Common myeloid progenitor, CD34-positive (primary cell): ENCODE results near the gene LOC101059915.
"Not testable (repeated sequence)": the region's sequence is repeated elsewhere in the genome, so short reads cannot be mapped to it uniquely, and the experiment has no call there.

Experiments
- CTCF ChIA-PET: fragments of 350-600 bp; sonication (Branson Sonifier 250); formaldehyde crosslinking; loops from one replicate; lab custom pipeline; 2021; ENCODE audit warnings: antibody characterized with exemption; lab: Charles Lee
- POLR2A ChIA-PET: fragments of 350-600 bp; sonication (Branson Sonifier 250); formaldehyde crosslinking; loops from one replicate; lab custom pipeline; 2021; ENCODE audit warnings: antibody characterized with exemption; lab: Charles Lee
- DNase-seq, 3 donors: peaks; one replicate each; pipeline versions ENCODE4 v3.0.0 to v3.0.0-alpha.2; 2013
- H3K27ac ChIP-seq, 2 experiments: 1 replicate in 1 of 2; 2 replicates in 1 of 2; pipeline ENCODE4 v1.7.0; 2013; ENCODE audit warnings: inconsistent platforms in 2 of 2, low read length in 2 of 2, mild to moderate bottlenecking in 2 of 2, low read depth in 1 of 2, moderate library complexity in 1 of 2; ENCODE audit not compliant: severe bottlenecking in 2 of 2, insufficient read depth in 1 of 2, poor library complexity in 1 of 2
- H3K27me3 ChIP-seq, 5 experiments: replicated peaks in 2 of 5; 1 replicate in 3 of 5; 2 replicates in 2 of 5; pipeline versions ENCODE4 v1.6.1 to v1.7.0; 2013; ENCODE audit warnings: low read length in 4 of 5, mild to moderate bottlenecking in 2 of 5, moderate library complexity in 2 of 5, inconsistent platforms in 1 of 5; ENCODE audit not compliant: insufficient read depth in 5 of 5, control insufficient read depth in 4 of 5
- H3K36me3 ChIP-seq, 4 experiments: 1 replicate in 2 of 4; 2 replicates in 2 of 4; pipeline versions ENCODE4 v1.6.1 to v1.7.0; 2013; ENCODE audit warnings: low read length in 3 of 4, control low read depth in 1 of 4, mild to moderate bottlenecking in 1 of 4; ENCODE audit not compliant: control insufficient read depth in 4 of 4, insufficient read depth in 4 of 4
- H3K4me1 ChIP-seq, 4 experiments: 1 replicate in 3 of 4; 2 replicates in 1 of 4; pipeline versions ENCODE4 v1.6.1 to v1.7.1; 2013; ENCODE audit warnings: low read length in 3 of 4, mild to moderate bottlenecking in 3 of 4, control low read depth in 1 of 4, inconsistent platforms in 1 of 4, moderate library complexity in 1 of 4; ENCODE audit not compliant: control insufficient read depth in 4 of 4, insufficient read depth in 4 of 4; ENCODE audit errors: control extremely low read depth in 1 of 4
- H3K4me3 ChIP-seq, 7 experiments: 1 replicate in 4 of 7; 2 replicates in 3 of 7; pipeline versions ENCODE4 v1.5.1 to v1.7.0; 2013; ENCODE audit warnings: mild to moderate bottlenecking in 7 of 7, low read length in 6 of 7, moderate library complexity in 6 of 7, inconsistent platforms in 2 of 7, low read depth in 2 of 7, control low read depth in 1 of 7; ENCODE audit not compliant: insufficient read depth in 4 of 7, control insufficient read depth in 1 of 7; ENCODE audit errors: extremely low read depth in 1 of 7
- H3K9me3 ChIP-seq, 5 experiments: 1 replicate in 4 of 5; 2 replicates in 1 of 5; pipeline versions ENCODE4 v1.6.1 to v1.7.1; 2013; ENCODE audit warnings: low read length in 4 of 5, mild to moderate bottlenecking in 2 of 5, inconsistent platforms in 1 of 5, low read depth in 1 of 5, moderate library complexity in 1 of 5; ENCODE audit not compliant: control insufficient read depth in 4 of 5, insufficient read depth in 2 of 5; ENCODE audit errors: control extremely low read depth in 1 of 5
- WGBS: methylation state at CpG from one replicate; pipeline ENCODE4 v1.1.5; 2013; ENCODE audit not compliant: insufficient coverage; 5-methylcytosine and 5-hydroxymethylcytosine counted together

LOC101059915 gene

GRCh38 chrX:71714064-71714463 is 46.7 kb downstream of the LOC101059915 start:
- H3K4me3 ChIP-seq, H3K27me3 ChIP-seq, H3K27ac ChIP-seq, POLR2A ChIA-PET, CTCF ChIA-PET, DNase-seq, H3K9me3 ChIP-seq, H3K36me3 ChIP-seq, H3K4me1 ChIP-seq: not testable (repeated sequence)
- no CpG with 5 or more reads among the region's 14 CpGs for WGBS

- H3K9me3 ChIP-seq, H3K27me3 ChIP-seq, H3K4me1 ChIP-seq, H3K27ac ChIP-seq, H3K4me3 ChIP-seq, POLR2A ChIA-PET, CTCF ChIA-PET, DNase-seq, H3K36me3 ChIP-seq: not testable (repeated sequence)
- no CpG with 5 or more reads among the region's 8 CpGs for WGBS
Observed at GRCh38 chrX:71715551-71715950, 48.2 kb downstream of the LOC101059915 start.

GRCh38 chrX:71716323-71716722 is 49.0 kb downstream of the LOC101059915 start:
- CTCF ChIA-PET, H3K36me3 ChIP-seq, DNase-seq, H3K27me3 ChIP-seq, H3K4me3 ChIP-seq, POLR2A ChIA-PET, H3K9me3 ChIP-seq, H3K4me1 ChIP-seq, H3K27ac ChIP-seq: not testable (repeated sequence)
- WGBS = no CpG with 5 or more reads among the region's 12 CpGs

GRCh38 chrX:71718185-71718584 is 50.8 kb downstream of the LOC101059915 start, which contains the start of gene CXorf49:
CXorf49 (minus strand) TSS chrX:71718285; CDS start chrX:71718151, 134 bp downstream.
- WGBS = no CpG with 5 or more reads among the region's 30 CpGs
- POLR2A ChIA-PET, H3K9me3 ChIP-seq, H3K4me1 ChIP-seq, H3K27ac ChIP-seq, H3K36me3 ChIP-seq, H3K27me3 ChIP-seq, H3K4me3 ChIP-seq, DNase-seq, CTCF ChIA-PET: not testable (repeated sequence)

- CTCF ChIA-PET, DNase-seq, H3K9me3 ChIP-seq, H3K36me3 ChIP-seq, H3K4me1 ChIP-seq, POLR2A ChIA-PET, H3K4me3 ChIP-seq, H3K27me3 ChIP-seq, H3K27ac ChIP-seq: not testable (repeated sequence)
- no CpG with 5 or more reads among the region's 30 CpGs for WGBS
Observed at GRCh38 chrX:71719195-71719594, 51.8 kb downstream of the LOC101059915 start.

GRCh38 chrX:71720289-71720886 is 53.0 kb downstream of the LOC101059915 start:
- H3K27me3 ChIP-seq, H3K4me1 ChIP-seq, DNase-seq, POLR2A ChIA-PET, H3K36me3 ChIP-seq, H3K4me3 ChIP-seq, H3K27ac ChIP-seq, H3K9me3 ChIP-seq, CTCF ChIA-PET: not testable (repeated sequence)
- no CpG with 5 or more reads among the region's 20 CpGs for whole genome bisulfite sequencing
